ENCODE results near the gene SPEN. TPM values are rescaled to one million over a fixed set of nuclear protein-coding genes. Genes with fewer than 3 reads are reported as not detected.
A peak's percentile ranks its signal among the peaks of the same experiment; 100 is the strongest.

SPEN gene
- total RNA-seq, 4 donors from 2014 or later, result 51.8 to 94.9 (median 61.5) TPM

DNA sequence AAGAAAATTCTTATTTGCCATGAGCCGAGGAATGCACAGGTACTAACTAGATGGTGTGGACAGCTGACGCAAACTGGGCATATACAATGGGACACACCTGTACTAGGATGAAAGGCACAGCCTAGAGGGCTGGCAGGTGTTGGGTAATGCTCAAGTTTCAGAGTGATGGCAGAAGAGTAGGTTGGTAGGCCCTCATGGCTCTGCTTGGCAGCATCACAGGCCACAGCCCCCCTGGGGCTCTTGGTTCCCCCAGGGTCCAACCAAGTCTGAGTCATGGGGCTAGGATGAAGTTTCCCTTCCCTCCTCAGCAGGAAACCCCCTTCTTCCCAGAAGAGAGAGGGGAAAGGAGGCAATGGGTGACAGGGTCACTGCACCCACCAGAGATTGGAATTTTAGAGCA is 35.2 kb downstream of the SPEN start:
- H3K27me3 ChIP-seq, result no peaks in the 10 kb centered on the region
- no peaks in the 10 kb centered on the region for H3K9me3 ChIP-seq
- H3K4me3 ChIP-seq, result no peak overlapping the region
- peaks cover 0 to 21% (median 6%) of the 10 kb centered on the region in 4 donors for H3K4me1 ChIP-seq
- H3K36me3 ChIP-seq, result peaks cover 0 to 10% (median 0%) of the 10 kb centered on the region in 3 donors
- TF ChIP-seq CTCF (IDR thresholded peaks at IDR 0.05) (no peak), POLR2A (IDR thresholded peaks at IDR 0.05) (no peak)
- H3K27ac ChIP-seq, result no peak overlapping the region
- DNase-seq, result no peak

DNA sequence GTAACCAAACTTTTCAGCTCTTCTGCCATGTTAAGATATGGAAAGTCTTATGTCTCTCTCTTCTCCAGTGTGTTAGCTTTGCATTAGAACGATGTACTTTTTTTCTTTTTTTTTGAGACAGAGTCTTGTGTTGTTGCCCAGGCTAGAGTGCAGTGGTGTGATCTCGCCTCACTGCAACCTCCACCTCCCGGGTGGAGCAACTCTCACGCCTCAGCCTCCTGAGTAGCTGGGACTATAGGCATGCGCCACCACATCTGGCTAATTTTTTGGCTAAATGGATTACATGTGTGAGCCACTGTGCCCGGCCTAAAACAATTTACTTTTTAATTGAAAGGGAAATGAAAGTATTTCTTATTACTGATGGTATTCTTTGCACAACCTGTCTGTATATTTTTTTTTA is 35.8 kb downstream of the SPEN start:
- Histone ChIP-seq H3K4me3 (no peak overlapping the region), H3K9me3 (no peaks in the 10 kb centered on the region), H3K27me3 (no peaks in the 10 kb centered on the region), H3K36me3 (peaks cover 0 to 10% (median 0%) of the 10 kb centered on the region in 3 donors), H3K4me1 (peaks cover 0 to 21% (median 6%) of the 10 kb centered on the region in 4 donors), H3K27ac (no peak overlapping the region)
- DNase-seq, result no peak
- TF ChIP-seq CTCF (IDR thresholded peaks at IDR 0.05) (no peak), POLR2A (IDR thresholded peaks at IDR 0.05) (no peak)

DNA sequence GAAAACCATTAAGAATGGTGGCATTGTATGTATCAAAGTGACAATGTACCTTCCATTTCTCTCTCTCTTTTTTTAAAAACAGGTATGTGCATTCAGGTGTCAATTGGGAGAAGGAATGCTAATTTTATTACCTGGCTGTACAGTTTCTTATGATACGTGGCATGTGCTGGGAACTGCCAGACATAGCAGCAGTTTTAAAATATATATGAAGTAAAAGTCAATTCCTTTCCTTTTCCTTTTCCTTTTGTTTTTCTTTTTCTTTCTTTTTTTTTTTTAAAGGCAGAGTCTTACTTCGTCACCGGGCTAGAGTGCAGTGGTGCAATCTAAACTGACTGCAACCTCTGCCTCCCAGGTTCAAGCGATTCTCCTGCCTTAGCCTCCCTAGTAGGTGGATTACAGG is 37.0 kb downstream of the SPEN start:
- H3K27ac ChIP-seq, result peak overlapping the region in 2 of 4 donors; percentile 56 to 74
- no peak overlapping the region for H3K4me3 ChIP-seq
- peaks cover 0 to 10% (median 0%) of the 10 kb centered on the region in 3 donors for H3K36me3 ChIP-seq
- no peaks in the 10 kb centered on the region for H3K27me3 ChIP-seq
- no peaks in the 10 kb centered on the region for H3K9me3 ChIP-seq
- DNase-seq, result no peak
- TF ChIP-seq POLR2A (IDR thresholded peaks at IDR 0.05) (no peak), CTCF (IDR thresholded peaks at IDR 0.05) (no peak)
- H3K4me1 ChIP-seq, result peaks cover 0 to 21% (median 6%) of the 10 kb centered on the region in 4 donors

- Histone ChIP-seq H3K4me3 (no peak overlapping the region), H3K36me3 (peaks cover 0 to 10% (median 0%) of the 10 kb centered on the region in 3 donors), H3K9me3 (no peaks in the 10 kb centered on the region), H3K27ac (peak overlapping the region; percentile 56 to 88 (median 76)), H3K4me1 (peaks cover 0 to 21% (median 6%) of the 10 kb centered on the region in 4 donors), H3K27me3 (no peaks in the 10 kb centered on the region)
- no peak for DNase-seq
- TF ChIP-seq POLR2A (IDR thresholded peaks at IDR 0.05) (no peak), CTCF (IDR thresholded peaks at IDR 0.05) (no peak)
Measured at GRCh38 chr1:15885269-15885668, 37.8 kb downstream of the SPEN start.

- no peaks in the 10 kb centered on the region for H3K9me3 ChIP-seq
- H3K27ac ChIP-seq, result peak overlapping the region; percentile 56 to 88 (median 76)
- peaks cover 0 to 21% (median 6%) of the 10 kb centered on the region in 4 donors for H3K4me1 ChIP-seq
- peak; percentile 80 to 95 (median 94) for DNase-seq
- peak in 2 of 6 experiments; percentile 6 to 11 for TF ChIP-seq CTCF (IDR thresholded peaks at IDR 0.05)
- peak in 1 of 2 donors; percentile 63 for TF ChIP-seq POLR2A (IDR thresholded peaks at IDR 0.05)
- H3K36me3 ChIP-seq, result peaks cover 0 to 4% (median 0%) of the 10 kb centered on the region in 3 donors
- no peaks in the 10 kb centered on the region for H3K27me3 ChIP-seq
- peak overlapping the region; percentile 5 to 53 (median 22) for H3K4me3 ChIP-seq
Measured at GRCh38 chr1:15885701-15886610, 38.4 kb downstream of the SPEN start.
